Liver (tissue), 9 donors: ENCODE results near the gene ZIK1. TPM values are rescaled to one million over a fixed set of nuclear protein-coding genes. Genes with fewer than 3 reads are reported as not detected.

Experiments used
- DNase-seq: peaks from one replicate; pipeline ENCODE4 v3.0.0-alpha.2; 2017; ENCODE audit warnings: low spot score
- H3K27ac ChIP-seq, 2 donors: one replicate each; pipeline ENCODE4 v1.7.0; 2013; ENCODE audit warnings: inconsistent platforms in 2 of 2, low read length in 2 of 2, control low read depth in 1 of 2, low read depth in 1 of 2, mild to moderate bottlenecking in 1 of 2
- H3K27me3 ChIP-seq, 4 donors: one replicate each; pipeline versions ENCODE4 v1.6.1 to v1.7.0; 2013; ENCODE audit warnings: low read length in 3 of 4, inconsistent platforms in 1 of 4, mild to moderate bottlenecking in 1 of 4, moderate library complexity in 1 of 4; ENCODE audit not compliant: control insufficient read depth in 4 of 4, insufficient read depth in 4 of 4
- H3K36me3 ChIP-seq, 4 donors: one replicate each; pipeline versions ENCODE4 v1.6.1 to v1.7.0; 2013; ENCODE audit warnings: low read length in 3 of 4, mild to moderate bottlenecking in 3 of 4, low read depth in 1 of 4, moderate library complexity in 1 of 4; ENCODE audit not compliant: control insufficient read depth in 4 of 4, insufficient read depth in 3 of 4
- H3K4me1 ChIP-seq, 4 donors: one replicate each; pipeline versions ENCODE4 v1.6.1 to v1.7.0; 2013; ENCODE audit warnings: low read length in 3 of 4, mild to moderate bottlenecking in 3 of 4, moderate library complexity in 1 of 4; ENCODE audit not compliant: control insufficient read depth in 4 of 4, insufficient read depth in 4 of 4
- H3K4me3 ChIP-seq, 3 donors: one replicate each; pipeline versions ENCODE4 v1.6.1 to v1.7.0; 2013; ENCODE audit warnings: low read length in 3 of 3, control low read depth in 1 of 3, low read depth in 1 of 3, mild to moderate bottlenecking in 1 of 3
- H3K9ac ChIP-seq, 2 donors: one replicate each; pipeline ENCODE4 v1.7.0; 2013; ENCODE audit warnings: low read length in 2 of 2, mild to moderate bottlenecking in 2 of 2, moderate library complexity in 2 of 2, control low read depth in 1 of 2, low read depth in 1 of 2
- H3K9me3 ChIP-seq, 4 donors: one replicate each; pipeline versions ENCODE4 v1.6.1 to v1.7.0; 2013; ENCODE audit warnings: low read length in 3 of 4; ENCODE audit not compliant: control insufficient read depth in 4 of 4
- EGR1 ChIP-seq, 2 donors: IDR thresholded peaks; 2 replicates each; pipeline ENCODE4 v1.6.1; 2016 to 2018; ENCODE audit warnings: antibody characterized with exemption in 2 of 2, low read depth in 2 of 2
- FOXA2 ChIP-seq: IDR thresholded peaks from 2 replicates; pipeline ENCODE4 v1.6.1; 2016; ENCODE audit warnings: antibody characterized with exemption
- HNF4A ChIP-seq, 2 donors: conservative IDR thresholded peaks; 2 replicates each; pipeline ENCODE4 v1.6.1; 2016; ENCODE audit warnings: antibody characterized with exemption in 2 of 2, mild to moderate bottlenecking in 2 of 2
- JUND ChIP-seq, 2 donors: IDR thresholded peaks; 2 replicates each; pipeline ENCODE4 v1.6.1; 2016; ENCODE audit warnings: antibody characterized with exemption in 2 of 2
- NR2F2 ChIP-seq: IDR thresholded peaks from 2 replicates; pipeline ENCODE4 v1.6.1; 2016; ENCODE audit warnings: antibody characterized with exemption
- RAD21 ChIP-seq, 2 donors: IDR thresholded peaks; 2 replicates each; pipeline ENCODE4 v1.6.1; 2016; ENCODE audit warnings: antibody characterized with exemption in 2 of 2, mild to moderate bottlenecking in 2 of 2
- RXRA ChIP-seq, 2 donors: IDR thresholded peaks; 2 replicates each; pipeline ENCODE4 v1.6.1; 2017 to 2018; ENCODE audit warnings: antibody characterized with exemption in 2 of 2, mild to moderate bottlenecking in 1 of 2
- SP1 ChIP-seq: IDR thresholded peaks from 2 replicates; pipeline ENCODE4 v1.6.1; 2018; ENCODE audit warnings: antibody characterized with exemption, mild to moderate bottlenecking
- YY1 ChIP-seq: IDR thresholded peaks from 2 replicates; pipeline ENCODE4 v1.6.1; 2016; ENCODE audit warnings: antibody characterized with exemption, mild to moderate bottlenecking
- WGBS: extraction: QIAGEN DNeasy Blood & Tissue Kit; methylation state at CpG from one replicate; pipeline ENCODE4 v1.1.7; 2013; 5-methylcytosine and 5-hydroxymethylcytosine counted together
- polyA plus RNA-seq, 2 donors: library from polyadenylated mRNA; stranded (reverse) in 1 of 2; unstranded in 1 of 2; fragments of 200-250 nt in 1 of 2; fragments of >200 nt in 1 of 2; fragmentation: Nextera tagmentation in 1 of 2; extraction: Ambion mirVana in 1 of 2; gene quantifications; one replicate each; pipeline versions ENCODE4 v1.2.1 to v1.2.3, GENCODE V29; 2013 to 2015
- total RNA-seq, 2 donors: library from RNA; depleted of rRNA; stranded (reverse); fragments of >200 nt; gene quantifications; one replicate each; pipeline ENCODE4 v1.2.3, GENCODE V29; 2014
- TF ChIP-seq, protein P1 (sequence below): IDR thresholded peaks from 2 replicates; pipeline ENCODE4 v1.6.1; 2016; ENCODE audit warnings: antibody characterized with exemption, mild to moderate bottlenecking
- TF ChIP-seq, protein P2 (sequence below): IDR thresholded peaks from 2 replicates; pipeline ENCODE4 v1.6.1; 2016; ENCODE audit warnings: antibody characterized with exemption
- TF ChIP-seq, protein P3 (sequence below): fragments of 150-350 bp; IDR thresholded peaks from 2 replicates; pipeline ENCODE4 v1.5.1; 2017; ENCODE audit warnings: improper control_type of control experiment, low read depth, low read length; ENCODE audit not compliant: missing input control
- TF ChIP-seq, protein P4 (sequence below): IDR thresholded peaks from 2 replicates; pipeline ENCODE4 v1.6.1; 2016; ENCODE audit warnings: antibody characterized with exemption
- TF ChIP-seq, protein P5 (sequence below): IDR thresholded peaks from 2 replicates; pipeline ENCODE4 v1.6.1; 2016; ENCODE audit warnings: antibody characterized with exemption
- donor health status: healthy.
- donor health status: healthy.
- donor health status: healthy.
- donor health status: healthy.
- donor health status: healthy.

Gene ZIK1
- total and polyA plus RNA-seq, 4 donors, result 0.29 to 8.6 (median 0.88) TPM

DNA sequence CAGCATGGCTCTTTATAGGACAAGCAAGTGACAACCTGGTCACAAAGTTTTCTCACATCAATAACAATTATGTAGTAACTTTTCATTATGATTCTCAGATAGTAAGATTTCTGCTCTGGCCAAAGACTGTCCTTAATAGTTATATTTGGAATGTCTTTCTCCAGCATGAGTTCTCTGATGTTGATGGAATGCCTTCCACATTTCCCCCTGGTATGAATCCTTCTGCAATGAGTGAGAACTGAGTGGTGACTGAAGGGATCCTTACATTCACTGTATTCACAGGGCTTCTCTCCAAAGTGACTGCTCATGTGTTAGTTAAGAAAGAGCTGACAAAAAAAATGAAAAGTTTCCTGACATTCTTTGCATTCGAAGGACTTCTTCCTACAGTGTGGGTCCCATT lies 37.4 kb upstream of the ZIK1 start (continued):
- TF ChIP-seq, protein P1, sequence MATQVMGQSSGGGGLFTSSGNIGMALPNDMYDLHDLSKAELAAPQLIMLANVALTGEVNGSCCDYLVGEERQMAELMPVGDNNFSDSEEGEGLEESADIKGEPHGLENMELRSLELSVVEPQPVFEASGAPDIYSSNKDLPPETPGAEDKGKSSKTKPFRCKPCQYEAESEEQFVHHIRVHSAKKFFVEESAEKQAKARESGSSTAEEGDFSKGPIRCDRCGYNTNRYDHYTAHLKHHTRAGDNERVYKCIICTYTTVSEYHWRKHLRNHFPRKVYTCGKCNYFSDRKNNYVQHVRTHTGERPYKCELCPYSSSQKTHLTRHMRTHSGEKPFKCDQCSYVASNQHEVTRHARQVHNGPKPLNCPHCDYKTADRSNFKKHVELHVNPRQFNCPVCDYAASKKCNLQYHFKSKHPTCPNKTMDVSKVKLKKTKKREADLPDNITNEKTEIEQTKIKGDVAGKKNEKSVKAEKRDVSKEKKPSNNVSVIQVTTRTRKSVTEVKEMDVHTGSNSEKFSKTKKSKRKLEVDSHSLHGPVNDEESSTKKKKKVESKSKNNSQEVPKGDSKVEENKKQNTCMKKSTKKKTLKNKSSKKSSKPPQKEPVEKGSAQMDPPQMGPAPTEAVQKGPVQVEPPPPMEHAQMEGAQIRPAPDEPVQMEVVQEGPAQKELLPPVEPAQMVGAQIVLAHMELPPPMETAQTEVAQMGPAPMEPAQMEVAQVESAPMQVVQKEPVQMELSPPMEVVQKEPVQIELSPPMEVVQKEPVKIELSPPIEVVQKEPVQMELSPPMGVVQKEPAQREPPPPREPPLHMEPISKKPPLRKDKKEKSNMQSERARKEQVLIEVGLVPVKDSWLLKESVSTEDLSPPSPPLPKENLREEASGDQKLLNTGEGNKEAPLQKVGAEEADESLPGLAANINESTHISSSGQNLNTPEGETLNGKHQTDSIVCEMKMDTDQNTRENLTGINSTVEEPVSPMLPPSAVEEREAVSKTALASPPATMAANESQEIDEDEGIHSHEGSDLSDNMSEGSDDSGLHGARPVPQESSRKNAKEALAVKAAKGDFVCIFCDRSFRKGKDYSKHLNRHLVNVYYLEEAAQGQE, result no peak
- TF ChIP-seq, protein P2, sequence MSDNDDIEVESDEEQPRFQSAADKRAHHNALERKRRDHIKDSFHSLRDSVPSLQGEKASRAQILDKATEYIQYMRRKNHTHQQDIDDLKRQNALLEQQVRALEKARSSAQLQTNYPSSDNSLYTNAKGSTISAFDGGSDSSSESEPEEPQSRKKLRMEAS, result no peak

DNA sequence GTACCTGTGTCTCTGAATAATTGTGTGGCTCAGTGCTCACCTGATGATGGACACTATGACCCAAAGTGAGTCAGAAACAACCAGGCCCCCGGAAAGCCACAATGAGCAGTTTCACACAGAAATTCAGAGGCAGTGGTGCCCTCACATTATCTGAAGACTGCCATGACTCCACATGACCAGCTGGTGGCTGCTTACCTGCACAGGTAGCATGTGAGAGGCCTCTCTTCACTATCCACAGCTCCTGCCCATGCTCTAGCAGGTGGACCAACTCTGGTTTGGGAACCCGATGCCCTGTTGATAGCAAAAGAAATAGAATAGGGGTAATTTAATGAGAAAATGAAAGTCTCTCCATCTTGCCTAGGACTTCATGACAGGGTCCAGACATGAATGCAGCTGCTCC lies 31.5 kb upstream of the ZIK1 start:
- H3K9ac ChIP-seq, result no peak overlapping the region
- H3K9me3 ChIP-seq, result peaks cover 55 to 81% (median 73%) of the 10 kb centered on the region in 4 donors
- peak overlapping the region in 2 of 3 donors; percentile 56 to 66 for H3K4me3 ChIP-seq
- no peaks in the 10 kb centered on the region for H3K27me3 ChIP-seq
- TF ChIP-seq, protein P3, sequence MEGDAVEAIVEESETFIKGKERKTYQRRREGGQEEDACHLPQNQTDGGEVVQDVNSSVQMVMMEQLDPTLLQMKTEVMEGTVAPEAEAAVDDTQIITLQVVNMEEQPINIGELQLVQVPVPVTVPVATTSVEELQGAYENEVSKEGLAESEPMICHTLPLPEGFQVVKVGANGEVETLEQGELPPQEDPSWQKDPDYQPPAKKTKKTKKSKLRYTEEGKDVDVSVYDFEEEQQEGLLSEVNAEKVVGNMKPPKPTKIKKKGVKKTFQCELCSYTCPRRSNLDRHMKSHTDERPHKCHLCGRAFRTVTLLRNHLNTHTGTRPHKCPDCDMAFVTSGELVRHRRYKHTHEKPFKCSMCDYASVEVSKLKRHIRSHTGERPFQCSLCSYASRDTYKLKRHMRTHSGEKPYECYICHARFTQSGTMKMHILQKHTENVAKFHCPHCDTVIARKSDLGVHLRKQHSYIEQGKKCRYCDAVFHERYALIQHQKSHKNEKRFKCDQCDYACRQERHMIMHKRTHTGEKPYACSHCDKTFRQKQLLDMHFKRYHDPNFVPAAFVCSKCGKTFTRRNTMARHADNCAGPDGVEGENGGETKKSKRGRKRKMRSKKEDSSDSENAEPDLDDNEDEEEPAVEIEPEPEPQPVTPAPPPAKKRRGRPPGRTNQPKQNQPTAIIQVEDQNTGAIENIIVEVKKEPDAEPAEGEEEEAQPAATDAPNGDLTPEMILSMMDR, result no peak
- WGBS, result 98% methylated on average over 2 of the region's 2 CpGs
- H3K4me1 ChIP-seq, result no peaks in the 10 kb centered on the region
- no peak for DNase-seq
- no peak overlapping the region for H3K27ac ChIP-seq
- H3K36me3 ChIP-seq, result peaks cover 38 to 90% (median 86%) of the 10 kb centered on the region in 4 donors

DNA sequence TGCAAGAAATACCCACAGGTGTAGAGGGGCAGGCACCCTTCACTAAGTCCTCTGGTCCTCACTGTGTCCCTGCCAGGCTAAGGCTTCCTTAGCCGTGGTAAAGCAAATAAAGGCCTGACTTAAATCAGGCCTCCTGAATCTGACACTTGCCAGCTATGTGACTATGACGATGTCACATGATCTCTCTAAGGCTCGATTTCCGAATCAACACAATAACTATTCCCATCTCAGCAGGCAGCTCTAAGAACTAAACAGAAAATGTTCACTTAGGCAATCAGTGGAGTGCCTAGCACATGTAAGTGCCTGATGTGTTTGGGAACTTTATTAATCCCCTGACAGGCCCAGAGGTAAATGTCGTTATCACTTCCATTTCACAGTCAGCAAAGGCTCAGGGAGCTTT lies 26.3 kb upstream of the ZIK1 start:
- H3K27ac ChIP-seq, result no peak overlapping the region
- TF ChIP-seq YY1 (no peak), JUND (IDR thresholded peaks at IDR 0.05) (no peak)
- TF ChIP-seq, protein P4, sequence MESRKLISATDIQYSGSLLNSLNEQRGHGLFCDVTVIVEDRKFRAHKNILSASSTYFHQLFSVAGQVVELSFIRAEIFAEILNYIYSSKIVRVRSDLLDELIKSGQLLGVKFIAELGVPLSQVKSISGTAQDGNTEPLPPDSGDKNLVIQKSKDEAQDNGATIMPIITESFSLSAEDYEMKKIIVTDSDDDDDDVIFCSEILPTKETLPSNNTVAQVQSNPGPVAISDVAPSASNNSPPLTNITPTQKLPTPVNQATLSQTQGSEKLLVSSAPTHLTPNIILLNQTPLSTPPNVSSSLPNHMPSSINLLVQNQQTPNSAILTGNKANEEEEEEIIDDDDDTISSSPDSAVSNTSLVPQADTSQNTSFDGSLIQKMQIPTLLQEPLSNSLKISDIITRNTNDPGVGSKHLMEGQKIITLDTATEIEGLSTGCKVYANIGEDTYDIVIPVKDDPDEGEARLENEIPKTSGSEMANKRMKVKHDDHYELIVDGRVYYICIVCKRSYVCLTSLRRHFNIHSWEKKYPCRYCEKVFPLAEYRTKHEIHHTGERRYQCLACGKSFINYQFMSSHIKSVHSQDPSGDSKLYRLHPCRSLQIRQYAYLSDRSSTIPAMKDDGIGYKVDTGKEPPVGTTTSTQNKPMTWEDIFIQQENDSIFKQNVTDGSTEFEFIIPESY, result no peak
- peaks cover 28 to 56% (median 39%) of the 10 kb centered on the region in 4 donors for H3K9me3 ChIP-seq
- H3K36me3 ChIP-seq, result peaks cover 12 to 38% (median 36%) of the 10 kb centered on the region in 4 donors
- H3K4me3 ChIP-seq, result peak overlapping the region in 2 of 3 donors; percentile 46 to 70
- no peak for DNase-seq
- H3K9ac ChIP-seq, result no peak overlapping the region
- WGBS, result 87% methylated on average over 5 of the region's 5 CpGs
- H3K27me3 ChIP-seq, result no peaks in the 10 kb centered on the region
- H3K4me1 ChIP-seq, result peaks cover 0 to 19% (median 11%) of the 10 kb centered on the region in 4 donors

DNA sequence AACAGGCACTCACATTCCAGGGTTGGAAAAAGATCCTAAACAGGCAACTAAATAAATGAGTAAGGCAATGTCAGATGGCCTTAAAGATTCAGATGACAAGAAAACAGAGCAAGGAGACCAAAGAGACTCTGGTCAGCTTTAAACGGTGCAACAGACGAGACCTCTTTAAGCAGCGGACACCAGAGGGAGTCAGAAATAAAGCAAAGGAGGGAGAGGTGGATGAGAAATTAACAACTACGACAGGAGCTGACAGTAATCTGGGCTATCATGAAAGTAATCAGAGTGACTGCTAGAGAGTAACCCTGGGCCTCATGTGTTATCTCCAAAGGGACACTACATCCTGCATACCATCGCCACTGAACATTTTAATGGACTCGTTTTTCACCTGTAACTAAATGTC lies 25.4 kb upstream of the ZIK1 start:
- 38% methylated on average over 6 of the region's 6 CpGs for WGBS
- Histone ChIP-seq H3K9me3 (peaks cover 27 to 54% (median 32%) of the 10 kb centered on the region in 4 donors), H3K4me1 (peaks cover 0 to 19% (median 11%) of the 10 kb centered on the region in 4 donors), H3K27ac (no peak overlapping the region), H3K9ac (no peak overlapping the region), H3K36me3 (peaks cover 12 to 30% (median 29%) of the 10 kb centered on the region in 4 donors), H3K27me3 (no peaks in the 10 kb centered on the region), H3K4me3 (peak overlapping the region; percentile 70 to 91 (median 72))
- DNase-seq, result no peak
- TF ChIP-seq EGR1 (IDR thresholded peaks at IDR 0.05; ENCODE audit: low read depth in 2 of 2) (no peak), JUND (IDR thresholded peaks at IDR 0.05) (no peak), HNF4A (conservative IDR thresholded peaks at IDR 0.05) (no peak), YY1 (no peak), FOXA2 (no peak), SP1 (no peak), NR2F2 (no peak), RXRA (IDR thresholded peaks at IDR 0.05) (no peak), RAD21 (IDR thresholded peaks at IDR 0.05) (no peak)
- TF ChIP-seq, protein P2, result no peak
- TF ChIP-seq, protein P5, sequence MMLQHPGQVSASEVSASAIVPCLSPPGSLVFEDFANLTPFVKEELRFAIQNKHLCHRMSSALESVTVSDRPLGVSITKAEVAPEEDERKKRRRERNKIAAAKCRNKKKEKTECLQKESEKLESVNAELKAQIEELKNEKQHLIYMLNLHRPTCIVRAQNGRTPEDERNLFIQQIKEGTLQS, result no peak
